ENCODE results near the gene CCDC142. TPM values are rescaled to one million over a fixed set of nuclear protein-coding genes. Genes with fewer than 3 reads are reported as not detected.
A peak's percentile ranks its signal among the peaks of the same experiment; 100 is the strongest.

The CCDC142 gene
- total RNA-seq, 2 donors from 2014 or later = 28.0 to 28.3 TPM

GRCh38 chr2:74500578-74500946 lies 17.8 kb upstream of the CCDC142 start:
- no peak for DNase-seq (ENCODE audit: low spot score)
- Histone ChIP-seq H3K4me1 (replicated peaks) (no peaks in the 10 kb centered on the region), H3K27ac (no peak overlapping the region), H3K36me3 (peaks cover 0 to 9% of the 10 kb centered on the region in 2 donors), H3K4me3 (no peak overlapping the region), H3K9me3 (no peaks in the 10 kb centered on the region), H3K27me3 (replicated peaks; ENCODE audit: insufficient read depth) (peaks cover 20% of the 10 kb centered on the region)
- TF ChIP-seq POLR2A (IDR thresholded peaks at IDR 0.05) = no peak
- no peak for TF ChIP-seq POLR2AphosphoS5 (IDR thresholded peaks at IDR 0.05)
- no peak for TF ChIP-seq CTCF (IDR thresholded peaks at IDR 0.05)
- intact Hi-C loops (cut with DNase I) = no loop called here

DNA sequence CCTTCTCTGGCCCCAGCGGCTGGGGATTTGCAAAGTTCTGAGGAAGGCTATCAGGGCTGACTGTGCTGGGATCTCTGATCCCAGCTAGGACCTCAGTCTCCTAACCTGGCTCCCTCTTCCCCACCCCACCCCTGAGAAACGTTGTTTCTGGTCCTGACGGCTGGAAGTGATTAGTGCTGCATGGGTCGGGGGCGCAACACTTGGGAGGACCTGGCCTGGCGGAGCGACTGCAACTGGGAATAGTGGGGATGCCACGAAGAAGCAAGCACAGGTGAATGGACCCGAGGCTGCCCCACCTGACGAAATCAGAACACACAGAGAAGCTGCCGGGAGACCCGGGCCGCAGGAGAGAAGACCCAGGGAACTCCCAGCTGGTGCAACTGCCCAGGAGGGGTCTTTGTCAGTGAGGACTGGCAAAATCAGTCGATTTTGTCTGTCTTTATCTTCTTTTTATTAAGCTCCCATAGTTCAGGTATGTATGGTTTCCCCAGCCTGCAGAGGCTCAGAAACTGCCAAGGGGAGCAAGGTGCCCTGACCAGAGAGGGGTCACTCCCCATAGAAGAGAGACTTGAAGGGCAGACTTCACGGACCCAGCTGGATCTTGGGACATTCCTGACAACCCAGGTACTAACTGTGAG lies 17.3 kb upstream of the CCDC142 start:
- H3K4me1 ChIP-seq (replicated peaks) = no peaks in the 10 kb centered on the region
- intact Hi-C loops (cut with DNase I) = no loop called here
- H3K27me3 ChIP-seq (replicated peaks; ENCODE audit: insufficient read depth) = peaks cover 20% of the 10 kb centered on the region
- WGBS = 66% methylated on average over 15 of the region's 15 CpGs
- TF ChIP-seq CTCF (IDR thresholded peaks at IDR 0.05) (no peak), POLR2AphosphoS5 (IDR thresholded peaks at IDR 0.05) (no peak), POLR2A (IDR thresholded peaks at IDR 0.05) (no peak)
- H3K4me3 ChIP-seq = no peak overlapping the region
- DNase-seq (ENCODE audit: low spot score) = no peak
- no peak overlapping the region for H3K27ac ChIP-seq
- H3K36me3 ChIP-seq = peaks cover 0 to 4% of the 10 kb centered on the region in 2 donors
- H3K9me3 ChIP-seq = no peaks in the 10 kb centered on the region

DNA sequence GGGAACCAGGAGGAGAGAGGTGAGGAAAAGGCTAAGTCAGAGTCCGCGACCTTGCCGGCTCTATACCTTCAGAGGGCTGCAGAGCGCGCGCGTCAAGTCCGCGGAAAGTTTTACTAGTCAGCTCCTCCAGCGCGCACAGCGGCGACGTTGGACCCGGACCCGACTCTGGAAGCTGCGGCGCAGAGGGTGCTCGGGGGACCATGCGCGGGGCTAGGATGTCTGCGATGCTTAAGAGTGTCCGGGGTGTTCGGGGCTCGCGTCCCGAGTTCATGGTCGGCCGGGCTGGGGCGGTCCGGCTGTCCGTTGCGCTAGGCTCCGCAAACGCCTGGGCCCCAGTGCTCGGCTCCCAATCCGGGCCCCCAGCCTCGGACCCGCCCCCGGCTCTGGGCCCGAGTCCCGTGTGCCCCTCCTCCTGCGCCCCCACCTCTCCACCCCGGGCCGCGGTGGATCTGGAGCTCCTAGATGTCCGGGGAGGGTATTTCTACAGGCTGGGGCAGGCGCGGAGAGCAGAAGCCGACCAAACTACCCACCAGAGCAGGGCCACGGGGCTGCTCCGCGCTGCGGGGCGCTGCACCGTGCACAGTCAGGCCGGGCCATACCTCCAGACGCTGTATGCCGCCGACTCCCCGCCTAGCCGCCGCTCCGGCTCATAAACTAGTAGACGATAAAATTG lies 16.6 kb upstream of the CCDC142 start, which contains the start of gene LBX2:
Gene LBX2 (minus strand): TSS at position 337 of the 673 bp plus-strand sequence. CDS start 66 bp downstream, at position 271.
- TF ChIP-seq POLR2AphosphoS5 (IDR thresholded peaks at IDR 0.05) (no peak), CTCF (IDR thresholded peaks at IDR 0.05) (no peak), POLR2A (IDR thresholded peaks at IDR 0.05) (no peak)
- Histone ChIP-seq H3K4me1 (replicated peaks) (no peaks in the 10 kb centered on the region), H3K27me3 (replicated peaks; ENCODE audit: insufficient read depth) (peaks cover 20% of the 10 kb centered on the region), H3K36me3 (no peaks in the 10 kb centered on the region), H3K27ac (no peak within 1 kb of the TSS), H3K9me3 (no peaks in the 10 kb centered on the region), H3K4me3 (peak within 1 kb of the TSS in 1 of 2 donors; percentile 3)
- intact Hi-C loops (cut with DNase I) = no loop called here
- 6% methylated on average over 64 of the region's 65 CpGs for WGBS
- no peak for DNase-seq (ENCODE audit: low spot score)

DNA sequence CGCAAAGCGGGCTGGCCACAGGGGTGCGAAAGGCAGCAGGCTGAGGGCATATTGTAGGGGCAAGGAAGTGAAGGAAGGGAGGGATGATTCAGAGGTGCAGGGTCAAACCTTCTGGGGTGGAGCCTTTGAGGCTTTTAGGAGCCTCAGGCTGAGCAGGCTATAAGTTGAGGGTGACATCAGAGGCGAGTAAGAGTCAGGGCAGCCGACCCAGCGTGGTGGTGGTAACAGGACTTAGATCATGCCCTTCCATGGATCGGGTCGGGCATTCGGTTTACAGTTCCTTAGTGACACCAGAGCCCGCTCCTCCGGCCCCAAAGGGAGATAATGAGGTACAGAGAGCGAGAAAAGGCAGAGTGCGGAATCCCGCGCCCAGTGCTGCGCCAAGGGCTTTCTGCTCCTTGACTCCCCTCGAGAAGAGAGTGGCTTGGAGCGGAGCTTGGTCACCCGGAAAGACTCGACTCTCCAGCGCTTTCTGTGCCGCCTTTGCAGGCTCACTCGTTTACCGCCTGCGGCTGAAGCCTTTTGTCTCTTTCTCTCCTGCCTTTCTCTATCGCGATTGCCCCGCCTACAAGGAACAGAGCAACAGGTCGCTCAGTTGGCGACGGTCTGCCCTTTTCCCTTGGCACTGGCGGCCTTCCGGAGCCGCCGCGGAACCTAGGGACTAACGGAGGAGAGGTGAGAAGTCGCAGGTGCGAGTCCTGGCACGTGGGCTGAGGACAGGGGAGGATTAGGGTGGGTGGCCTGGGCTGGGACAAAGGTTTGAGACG lies 15.9 kb upstream of the CCDC142 start:
- Histone ChIP-seq H3K4me1 (replicated peaks) (no peaks in the 10 kb centered on the region), H3K9me3 (no peaks in the 10 kb centered on the region), H3K27ac (no peak overlapping the region), H3K36me3 (no peaks in the 10 kb centered on the region), H3K27me3 (replicated peaks; ENCODE audit: insufficient read depth) (peaks cover 20% of the 10 kb centered on the region), H3K4me3 (peak overlapping the region in 1 of 2 donors; percentile 16)
- TF ChIP-seq POLR2AphosphoS5 (IDR thresholded peaks at IDR 0.05) = no peak
- TF ChIP-seq CTCF (IDR thresholded peaks at IDR 0.05) = no peak
- TF ChIP-seq POLR2A (IDR thresholded peaks at IDR 0.05) = no peak
- WGBS = 4% methylated on average over 41 of the region's 41 CpGs
- no peak for DNase-seq (ENCODE audit: low spot score)
- intact Hi-C loops (cut with DNase I) = no loop called here

Data from prostate gland (tissue), 2 donors.